ENCODE data around the gene CAPN10. TPM values are rescaled to one million over a fixed set of nuclear protein-coding genes. Genes with fewer than 3 reads are reported as not detected.
A peak's percentile ranks its signal among the peaks of the same experiment; 100 is the strongest.

The CAPN10 gene
- total and polyA plus RNA-seq, 2 donors (not counting 3 experiments of a cell fraction or from before 2014, with no cell fraction given), result 25.2 to 39.9 TPM

- TSS peak; percentile 34 for BruUV-seq (replicated peaks)
- Histone ChIP-seq H3K79me2 (ENCODE audit: control insufficient read depth, insufficient read depth, low read length) (no peaks in the 10 kb centered on the region), H3K27ac (ENCODE audit: insufficient read depth, low read depth, low read length) (no peak overlapping the region), H3K9me1 (replicated peaks; ENCODE audit: control insufficient read depth, extremely low read depth, insufficient read depth, low read length) (no peaks in the 10 kb centered on the region), H3K9me3 (replicated peaks; ENCODE audit: control insufficient read depth, insufficient read depth, low read length) (no peaks in the 10 kb centered on the region), H2AFZ (ENCODE audit: low read depth, low read length) (no peak overlapping the region), H3K36me3 (ENCODE audit: control insufficient read depth in 2 of 2, extremely low read depth in 1 of 2, insufficient read depth in 2 of 2, low read length in 2 of 2) (peaks cover 0 to 14% of the 10 kb centered on the region in 2 experiments), H3K4me3 (replicated peaks in 1 of 3; ENCODE audit: insufficient read depth in 1 of 3, low read depth in 1 of 3, low read length in 3 of 3) (no peak overlapping the region), H3K4me1 (ENCODE audit: control insufficient read depth, extremely low read depth, insufficient read depth, low read length) (no peaks in the 10 kb centered on the region), H3K9ac (replicated peaks; ENCODE audit: extremely low read depth, insufficient read depth, low read length) (no peak overlapping the region), H3K27me3 (ENCODE audit: control insufficient read depth in 2 of 2, insufficient read depth in 2 of 2, low read length in 2 of 2) (no peaks in the 10 kb centered on the region), H4K20me1 (replicated peaks; ENCODE audit: control insufficient read depth, extremely low read depth, insufficient read depth, low read length) (no peaks in the 10 kb centered on the region), H3K4me2 (ENCODE audit: insufficient read depth, low read length) (no peak overlapping the region)
- DNase-seq (ENCODE audit: low read depth, low spot score) (no peak), FAIRE-seq (no peak)
- ChIA-PET CTCF (no interaction called here), POLR2A (no interaction called here)
- dilution Hi-C loops (cut with MboI; ENCODE audit: extremely low pct_ligation_motif_present, low sequenced_read_pairs) (no loop called here), intact Hi-C loops (cut with micrococcal nuclease) (no loop called here)
- TF ChIP-seq POLR2A (IDR thresholded peaks at IDR 0.05; ENCODE audit: low read depth, low read length) (no peak), POLR2AphosphoS5 (IDR thresholded peaks at IDR 0.05; ENCODE audit: insufficient read depth, low read depth, low read length) (no peak), GATA2 (IDR thresholded peaks at IDR 0.05; ENCODE audit: insufficient read depth, insufficient read length, low read depth, low read length) (no peak), MYC (IDR thresholded peaks at IDR 0.05; ENCODE audit: low read depth, low read length) (no peak), FOS (IDR thresholded peaks at IDR 0.05; ENCODE audit: borderline replicate concordance, insufficient read depth, low read length) (no peak), EZH2 (IDR thresholded peaks at IDR 0.05; ENCODE audit: borderline replicate concordance, low read depth, low read length, severe bottlenecking) (no peak), JUN (IDR thresholded peaks at IDR 0.05; ENCODE audit: borderline replicate concordance, insufficient read depth, insufficient read length, low read depth) (no peak), MAX (IDR thresholded peaks at IDR 0.05; ENCODE audit: insufficient read depth, insufficient read length) (no peak)
- TF ChIP-seq, protein P1, sequence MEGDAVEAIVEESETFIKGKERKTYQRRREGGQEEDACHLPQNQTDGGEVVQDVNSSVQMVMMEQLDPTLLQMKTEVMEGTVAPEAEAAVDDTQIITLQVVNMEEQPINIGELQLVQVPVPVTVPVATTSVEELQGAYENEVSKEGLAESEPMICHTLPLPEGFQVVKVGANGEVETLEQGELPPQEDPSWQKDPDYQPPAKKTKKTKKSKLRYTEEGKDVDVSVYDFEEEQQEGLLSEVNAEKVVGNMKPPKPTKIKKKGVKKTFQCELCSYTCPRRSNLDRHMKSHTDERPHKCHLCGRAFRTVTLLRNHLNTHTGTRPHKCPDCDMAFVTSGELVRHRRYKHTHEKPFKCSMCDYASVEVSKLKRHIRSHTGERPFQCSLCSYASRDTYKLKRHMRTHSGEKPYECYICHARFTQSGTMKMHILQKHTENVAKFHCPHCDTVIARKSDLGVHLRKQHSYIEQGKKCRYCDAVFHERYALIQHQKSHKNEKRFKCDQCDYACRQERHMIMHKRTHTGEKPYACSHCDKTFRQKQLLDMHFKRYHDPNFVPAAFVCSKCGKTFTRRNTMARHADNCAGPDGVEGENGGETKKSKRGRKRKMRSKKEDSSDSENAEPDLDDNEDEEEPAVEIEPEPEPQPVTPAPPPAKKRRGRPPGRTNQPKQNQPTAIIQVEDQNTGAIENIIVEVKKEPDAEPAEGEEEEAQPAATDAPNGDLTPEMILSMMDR (IDR thresholded peaks at IDR 0.05; ENCODE audit: extremely low read depth in 1 of 2, insufficient read depth in 1 of 2, low read depth in 1 of 2, low read length in 2 of 2), result no peak
Measured at GRCh38 chr2:240598311-240598911, 11.9 kb downstream of the CAPN10 start.

Measured in endothelial cell of umbilical vein (primary cell).